ENCODE measurements around the gene ATPAF2. TPM values are rescaled to one million over a fixed set of nuclear protein-coding genes. Genes with fewer than 3 reads are reported as not detected.

ATPAF2 gene
- total RNA-seq, 2 donors from 2014 or later, result 31.4 to 50.8 TPM

DNA sequence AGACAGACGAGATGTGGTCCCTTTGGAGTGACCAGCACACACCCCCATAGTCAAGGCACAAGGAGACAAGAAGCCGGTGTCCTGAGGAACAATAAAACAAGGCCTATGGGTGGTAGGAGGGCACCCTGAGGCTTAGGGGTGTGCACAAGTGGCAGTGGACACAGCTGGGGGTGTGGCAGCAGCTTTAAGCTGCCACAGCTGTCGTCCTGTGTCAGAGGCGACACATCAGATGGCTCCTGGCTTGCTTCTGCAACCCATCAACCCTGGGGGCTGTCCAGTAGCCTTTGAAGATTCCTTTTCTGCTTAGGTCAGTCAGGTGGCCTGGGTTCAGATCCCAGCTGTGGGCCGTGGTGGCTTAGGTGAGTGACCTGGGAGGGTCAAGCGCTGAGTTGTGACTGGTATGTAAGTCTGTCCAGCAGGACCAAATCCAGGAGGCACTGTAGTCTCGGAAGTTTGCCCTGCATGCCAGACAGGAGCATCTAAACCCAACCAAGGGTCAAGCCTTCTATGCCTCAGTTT, 50.5 kb downstream of the ATPAF2 start:
- H3K9me3 Mint-ChIP-seq, result no peaks in the 10 kb centered on the region
- no peak overlapping the region for H3K4me3 Mint-ChIP-seq
- DNase-seq, result peak; percentile 40
- H3K4me3 ChIP-seq (ENCODE audit: low read length), result no peak overlapping the region
- H3K9me3 ChIP-seq (ENCODE audit: control insufficient read depth, low read length), result no peaks in the 10 kb centered on the region
- no peak overlapping the region for H3K27ac Mint-ChIP-seq
- no peaks in the 10 kb centered on the region for H3K27me3 ChIP-seq (ENCODE audit: control insufficient read depth, insufficient read depth, low read length, poor library complexity, severe bottlenecking)
- no peak overlapping the region for H3K27ac ChIP-seq (ENCODE audit: low read depth, low read length)
- H3K36me3 ChIP-seq (ENCODE audit: control insufficient read depth, insufficient read depth, low read length), result no peaks in the 10 kb centered on the region
- H3K27me3 Mint-ChIP-seq (ENCODE audit: insufficient read depth), result peaks cover 2% of the 10 kb centered on the region
- TF ChIP-seq, protein P1, sequence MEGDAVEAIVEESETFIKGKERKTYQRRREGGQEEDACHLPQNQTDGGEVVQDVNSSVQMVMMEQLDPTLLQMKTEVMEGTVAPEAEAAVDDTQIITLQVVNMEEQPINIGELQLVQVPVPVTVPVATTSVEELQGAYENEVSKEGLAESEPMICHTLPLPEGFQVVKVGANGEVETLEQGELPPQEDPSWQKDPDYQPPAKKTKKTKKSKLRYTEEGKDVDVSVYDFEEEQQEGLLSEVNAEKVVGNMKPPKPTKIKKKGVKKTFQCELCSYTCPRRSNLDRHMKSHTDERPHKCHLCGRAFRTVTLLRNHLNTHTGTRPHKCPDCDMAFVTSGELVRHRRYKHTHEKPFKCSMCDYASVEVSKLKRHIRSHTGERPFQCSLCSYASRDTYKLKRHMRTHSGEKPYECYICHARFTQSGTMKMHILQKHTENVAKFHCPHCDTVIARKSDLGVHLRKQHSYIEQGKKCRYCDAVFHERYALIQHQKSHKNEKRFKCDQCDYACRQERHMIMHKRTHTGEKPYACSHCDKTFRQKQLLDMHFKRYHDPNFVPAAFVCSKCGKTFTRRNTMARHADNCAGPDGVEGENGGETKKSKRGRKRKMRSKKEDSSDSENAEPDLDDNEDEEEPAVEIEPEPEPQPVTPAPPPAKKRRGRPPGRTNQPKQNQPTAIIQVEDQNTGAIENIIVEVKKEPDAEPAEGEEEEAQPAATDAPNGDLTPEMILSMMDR (conservative IDR thresholded peaks at IDR 0.05), result no peak
- WGBS, 2 experiments (ENCODE audit: insufficient coverage in 1 of 2, insufficient read length in 1 of 2), result 91 to 92% methylated on average over 5 to 7 of the region's 7 CpGs
- no peaks in the 10 kb centered on the region for H3K4me1 ChIP-seq (ENCODE audit: control insufficient read depth, insufficient read depth, low read length)
- no peak overlapping the region for H3K9ac ChIP-seq (ENCODE audit: extremely low read depth, low read length, poor library complexity, severe bottlenecking)
- no peaks in the 10 kb centered on the region for H3K36me3 Mint-ChIP-seq (ENCODE audit: low read depth)
- peaks cover 6% of the 10 kb centered on the region for H3K4me1 Mint-ChIP-seq

DNA sequence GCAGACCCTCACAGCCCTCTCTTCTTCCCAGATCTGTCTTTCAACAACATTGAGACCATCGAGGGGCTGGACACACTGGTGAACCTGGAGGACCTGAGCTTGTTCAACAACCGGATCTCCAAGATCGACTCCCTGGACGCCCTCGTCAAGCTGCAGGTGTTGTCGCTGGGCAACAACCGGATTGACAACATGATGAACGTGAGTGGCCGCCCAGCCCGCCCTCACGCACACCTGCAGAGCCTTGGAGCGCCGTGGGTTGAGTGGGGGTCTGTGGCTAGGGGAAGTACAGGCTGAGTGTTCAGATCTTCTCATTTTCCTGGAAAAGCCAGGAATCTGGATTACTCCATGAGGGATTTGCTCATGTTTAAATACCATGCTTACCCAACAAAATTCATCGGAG, 51.1 kb downstream of the ATPAF2 start:
- no peaks in the 10 kb centered on the region for H3K27me3 Mint-ChIP-seq (ENCODE audit: insufficient read depth)
- no peaks in the 10 kb centered on the region for H3K36me3 Mint-ChIP-seq (ENCODE audit: low read depth)
- H3K4me1 ChIP-seq (ENCODE audit: control insufficient read depth, insufficient read depth, low read length), result no peaks in the 10 kb centered on the region
- H3K4me3 Mint-ChIP-seq, result no peak overlapping the region
- TF ChIP-seq, protein P1 (conservative IDR thresholded peaks at IDR 0.05), result no peak
- H3K27me3 ChIP-seq (ENCODE audit: control insufficient read depth, insufficient read depth, low read length, poor library complexity, severe bottlenecking), result no peaks in the 10 kb centered on the region
- 92 to 94% methylated on average over 12 to 14 of the region's 14 CpGs for WGBS, 2 experiments (ENCODE audit: insufficient coverage in 1 of 2, insufficient read length in 1 of 2)
- H3K9me3 ChIP-seq (ENCODE audit: control insufficient read depth, low read length), result no peaks in the 10 kb centered on the region
- H3K27ac ChIP-seq (ENCODE audit: low read depth, low read length), result no peak overlapping the region
- no peaks in the 10 kb centered on the region for H3K36me3 ChIP-seq (ENCODE audit: control insufficient read depth, insufficient read depth, low read length)
- H3K27ac Mint-ChIP-seq, result no peak overlapping the region
- DNase-seq, result peak; percentile 50
- H3K9ac ChIP-seq (ENCODE audit: extremely low read depth, low read length, poor library complexity, severe bottlenecking), result no peak overlapping the region
- no peak overlapping the region for H3K4me3 ChIP-seq (ENCODE audit: low read length)
- H3K4me1 Mint-ChIP-seq, result peaks cover 6% of the 10 kb centered on the region
- no peaks in the 10 kb centered on the region for H3K9me3 Mint-ChIP-seq

DNA sequence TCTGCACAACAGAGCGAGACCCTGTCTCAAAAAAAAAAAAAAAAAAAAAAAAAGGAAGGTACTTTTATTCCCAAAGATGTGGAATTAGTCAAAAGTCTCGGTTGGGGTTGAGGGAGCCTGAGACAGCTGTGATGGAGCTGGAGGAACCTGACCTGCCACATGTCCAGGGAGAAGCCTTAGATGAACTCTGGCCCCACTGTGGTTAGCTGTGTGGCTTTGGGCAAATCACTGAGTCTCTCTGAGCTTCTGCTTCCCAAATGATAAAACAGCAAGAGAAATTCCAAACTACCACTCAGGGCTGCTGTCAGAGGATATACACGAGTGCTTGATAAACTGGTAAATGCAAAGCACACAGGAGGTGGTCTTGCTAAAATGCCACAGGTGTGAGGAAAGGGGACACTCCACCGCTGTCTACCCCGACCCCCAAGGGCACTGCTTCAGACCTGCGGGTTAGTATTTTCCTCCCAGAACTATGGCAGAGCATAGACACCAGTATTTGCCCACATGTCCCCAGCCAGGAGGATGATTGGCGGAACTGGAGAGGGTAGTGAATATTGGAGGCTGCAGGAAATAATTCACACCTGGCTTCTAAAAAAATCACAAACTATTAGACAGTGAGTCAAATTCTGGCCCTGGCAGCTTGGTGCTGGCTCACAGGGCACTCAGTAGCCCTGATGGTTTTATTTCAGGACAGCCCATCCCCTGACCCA, 51.6 kb downstream of the ATPAF2 start:
- Histone ChIP-seq H3K36me3 (ENCODE audit: control insufficient read depth, insufficient read depth, low read length) (no peaks in the 10 kb centered on the region), H3K4me3 (ENCODE audit: low read length) (no peak overlapping the region), H3K4me1 (ENCODE audit: control insufficient read depth, insufficient read depth, low read length) (no peaks in the 10 kb centered on the region), H3K9me3 (ENCODE audit: control insufficient read depth, low read length) (no peaks in the 10 kb centered on the region), H3K27me3 (ENCODE audit: control insufficient read depth, insufficient read depth, low read length, poor library complexity, severe bottlenecking) (no peaks in the 10 kb centered on the region), H3K27ac (ENCODE audit: low read depth, low read length) (no peak overlapping the region), H3K9ac (ENCODE audit: extremely low read depth, low read length, poor library complexity, severe bottlenecking) (no peak overlapping the region)
- WGBS, 2 experiments (ENCODE audit: insufficient coverage in 1 of 2, insufficient read length in 1 of 2), result 85 to 86% methylated on average over 5 to 6 of the region's 7 CpGs
- no peak overlapping the region for H3K27ac Mint-ChIP-seq
- peak; percentile 46 for DNase-seq
- no peaks in the 10 kb centered on the region for H3K9me3 Mint-ChIP-seq
- H3K4me3 Mint-ChIP-seq, result no peak overlapping the region
- peaks cover 6% of the 10 kb centered on the region for H3K4me1 Mint-ChIP-seq
- TF ChIP-seq, protein P1 (conservative IDR thresholded peaks at IDR 0.05), result no peak
- H3K36me3 Mint-ChIP-seq (ENCODE audit: low read depth), result no peaks in the 10 kb centered on the region
- no peaks in the 10 kb centered on the region for H3K27me3 Mint-ChIP-seq (ENCODE audit: insufficient read depth)
